Measurements from ENCODE around the gene TMEM132E.

- TF ChIP-seq CTCF (IDR thresholded peaks at IDR 0.05; ENCODE audit: low read depth, low read length) = no peak
- TF ChIP-seq EZH2phosphoT487 (IDR thresholded peaks at IDR 0.05; ENCODE audit: low read depth) = no peak
Observed at GRCh38 chr17:34622862-34623623, 43.7 kb downstream of the TMEM132E start.

All from OCI-LY3 (cell line).